Liver (tissue), 3 donors: ENCODE measurements around the gene MRPL55.

Source experiments
- JUND ChIP-seq, 2 donors: IDR thresholded peaks; 2 replicates each; pipeline ENCODE4 v1.6.1; 2016; ENCODE audit warnings: antibody characterized with exemption in 2 of 2
- TAF1 ChIP-seq: conservative IDR thresholded peaks from 2 replicates; pipeline ENCODE4 v1.6.1; 2016; ENCODE audit warnings: antibody characterized with exemption, mild to moderate bottlenecking
- TF ChIP-seq, protein P1 (sequence below): fragments of 150-350 bp; IDR thresholded peaks from 2 replicates; pipeline ENCODE4 v1.5.1; 2017; ENCODE audit warnings: improper control_type of control experiment, low read depth, low read length; ENCODE audit not compliant: missing input control
- donor health status: healthy.
- donor health status: healthy.

DNA sequence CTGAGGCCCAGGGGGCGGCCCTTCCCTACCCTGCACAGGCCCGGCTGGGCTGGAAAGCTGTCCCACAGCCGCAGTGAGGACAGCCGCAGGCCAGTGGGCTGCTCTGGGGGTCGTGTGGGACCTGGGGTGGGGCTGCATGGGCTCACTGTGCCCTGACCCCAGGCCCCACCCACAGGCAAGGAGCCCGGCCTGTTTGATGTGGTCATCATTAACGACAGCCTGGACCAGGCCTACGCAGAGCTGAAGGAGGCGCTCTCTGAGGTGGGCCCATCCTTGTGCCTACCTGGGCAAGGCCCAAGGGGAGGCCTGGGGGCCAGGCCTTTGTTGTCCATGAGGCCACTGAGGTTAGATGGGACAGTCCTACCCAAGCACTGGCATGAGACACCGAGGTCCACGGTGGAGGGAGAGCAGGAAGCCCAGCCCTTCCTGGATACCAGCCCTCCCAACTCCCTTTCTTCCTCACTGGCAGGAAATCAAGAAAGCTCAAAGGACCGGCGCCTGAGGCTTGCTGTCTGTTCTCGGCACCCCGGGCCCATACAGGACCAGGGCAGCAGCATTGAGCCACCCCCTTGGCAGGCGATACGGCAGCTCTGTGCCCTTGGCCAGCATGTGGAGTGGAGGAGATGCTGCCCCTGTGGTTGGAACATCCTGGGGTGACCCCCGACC lies 39.2 kb upstream of the MRPL55 start:
- TF ChIP-seq, protein P1, sequence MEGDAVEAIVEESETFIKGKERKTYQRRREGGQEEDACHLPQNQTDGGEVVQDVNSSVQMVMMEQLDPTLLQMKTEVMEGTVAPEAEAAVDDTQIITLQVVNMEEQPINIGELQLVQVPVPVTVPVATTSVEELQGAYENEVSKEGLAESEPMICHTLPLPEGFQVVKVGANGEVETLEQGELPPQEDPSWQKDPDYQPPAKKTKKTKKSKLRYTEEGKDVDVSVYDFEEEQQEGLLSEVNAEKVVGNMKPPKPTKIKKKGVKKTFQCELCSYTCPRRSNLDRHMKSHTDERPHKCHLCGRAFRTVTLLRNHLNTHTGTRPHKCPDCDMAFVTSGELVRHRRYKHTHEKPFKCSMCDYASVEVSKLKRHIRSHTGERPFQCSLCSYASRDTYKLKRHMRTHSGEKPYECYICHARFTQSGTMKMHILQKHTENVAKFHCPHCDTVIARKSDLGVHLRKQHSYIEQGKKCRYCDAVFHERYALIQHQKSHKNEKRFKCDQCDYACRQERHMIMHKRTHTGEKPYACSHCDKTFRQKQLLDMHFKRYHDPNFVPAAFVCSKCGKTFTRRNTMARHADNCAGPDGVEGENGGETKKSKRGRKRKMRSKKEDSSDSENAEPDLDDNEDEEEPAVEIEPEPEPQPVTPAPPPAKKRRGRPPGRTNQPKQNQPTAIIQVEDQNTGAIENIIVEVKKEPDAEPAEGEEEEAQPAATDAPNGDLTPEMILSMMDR = no peak
- no peak for TF ChIP-seq TAF1
- TF ChIP-seq JUND (IDR thresholded peaks at IDR 0.05) = no peak
